Measurements from ENCODE around the gene TP53TG3D. TPM values are rescaled to one million over a fixed set of nuclear protein-coding genes. Genes with fewer than 3 reads are reported as not detected.
"Not testable (repeated sequence)": the region's sequence is repeated elsewhere in the genome, so short reads cannot be mapped to it uniquely, and the experiment has no call there.

The TP53TG3D gene, protein sequence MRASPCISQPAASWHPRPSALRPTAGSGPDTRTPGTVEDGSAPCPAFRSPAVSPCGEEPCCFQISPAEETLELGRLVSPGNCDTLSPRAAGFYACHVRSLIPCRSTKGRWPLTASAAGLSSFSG
- not detected for polyA plus RNA-seq (ENCODE audit: insufficient read length)

DNA sequence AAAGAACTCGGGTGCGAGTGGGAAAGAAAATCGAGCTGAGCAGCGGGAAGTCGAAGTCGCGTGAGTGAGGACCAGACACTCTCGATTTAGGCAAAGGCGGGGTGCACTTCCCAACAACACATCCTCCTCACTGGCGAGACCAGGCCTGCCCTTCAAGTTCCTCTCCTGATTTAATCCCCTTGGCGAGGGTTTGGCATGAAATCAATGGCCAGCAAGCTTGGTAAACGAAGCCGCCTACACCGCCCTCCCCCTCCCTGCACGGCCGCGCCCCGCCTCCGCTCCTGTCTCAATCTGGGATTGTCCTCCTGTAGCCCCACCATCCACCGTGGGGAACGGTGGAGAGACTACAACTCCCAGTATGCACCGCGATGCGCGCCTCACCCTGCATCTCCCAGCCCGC lies at the start of gene TP53TG3D:
Gene TP53TG3D, plus strand, starts transcription at position 301 of the 400 bp plus-strand sequence. Its CDS starts 68 bp downstream, at position 369.
- DNase-seq = not testable (repeated sequence)

DNA sequence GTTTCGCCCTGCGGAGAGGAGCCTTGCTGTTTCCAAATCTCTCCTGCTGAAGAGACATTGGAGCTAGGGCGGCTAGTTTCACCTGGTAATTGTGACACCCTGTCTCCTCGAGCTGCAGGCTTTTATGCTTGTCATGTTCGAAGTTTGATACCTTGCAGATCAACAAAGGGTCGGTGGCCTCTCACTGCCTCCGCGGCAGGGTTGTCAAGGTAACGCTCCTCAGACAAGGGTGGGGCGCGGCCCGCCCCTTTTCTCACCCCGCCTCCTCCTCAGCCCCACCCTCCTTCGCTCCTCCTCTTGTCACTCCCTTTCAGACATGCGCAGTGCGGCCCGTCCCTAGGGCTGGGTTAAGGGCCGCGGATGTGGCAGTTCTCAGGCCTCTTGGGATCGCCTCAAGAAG lies 421 bp downstream of the TP53TG3D start:
- not testable (repeated sequence) for DNase-seq

DNA sequence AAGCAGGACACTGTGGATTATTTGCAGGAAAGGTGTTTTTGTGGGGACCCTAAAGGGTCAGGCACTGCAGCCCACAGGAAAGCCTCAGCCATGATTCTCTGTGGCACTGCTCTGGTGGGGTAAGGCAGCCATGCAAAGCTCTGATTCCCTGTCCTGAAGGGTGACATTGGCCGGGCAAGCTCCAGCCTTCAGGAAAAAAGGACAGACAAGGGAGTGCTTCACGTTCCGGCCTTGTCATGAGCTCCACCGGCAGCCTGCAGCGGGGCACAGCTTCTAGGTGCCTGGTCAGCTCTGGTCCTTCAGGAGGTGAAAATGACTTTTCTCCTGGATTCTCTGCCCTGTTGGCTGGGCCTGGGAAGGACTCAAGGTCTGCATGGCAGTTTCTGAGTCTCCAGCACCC lies 8.4 kb downstream of the TP53TG3D start:
- DNase-seq = not testable (repeated sequence)

DNA sequence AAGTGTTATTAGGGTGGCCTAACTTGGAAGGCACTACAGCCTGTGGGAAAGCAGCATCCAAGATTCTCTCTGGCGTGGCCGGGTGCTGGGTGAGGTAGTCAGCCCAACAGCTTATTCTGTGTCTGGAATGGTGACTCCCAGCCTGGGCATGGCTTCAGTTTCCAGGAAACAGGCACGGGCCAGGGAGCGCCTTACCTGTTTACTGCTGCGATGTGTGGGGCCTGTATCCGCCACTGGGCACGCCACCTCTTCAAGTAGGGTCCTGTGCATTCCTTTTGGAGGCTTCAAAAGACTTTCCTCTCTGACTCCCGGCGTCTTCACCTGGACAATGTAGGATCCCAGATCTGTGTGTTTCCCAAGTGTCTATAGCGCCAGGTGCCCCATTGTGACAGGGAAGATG lies 10.5 kb downstream of the TP53TG3D start:
- not testable (repeated sequence) for DNase-seq

DNA sequence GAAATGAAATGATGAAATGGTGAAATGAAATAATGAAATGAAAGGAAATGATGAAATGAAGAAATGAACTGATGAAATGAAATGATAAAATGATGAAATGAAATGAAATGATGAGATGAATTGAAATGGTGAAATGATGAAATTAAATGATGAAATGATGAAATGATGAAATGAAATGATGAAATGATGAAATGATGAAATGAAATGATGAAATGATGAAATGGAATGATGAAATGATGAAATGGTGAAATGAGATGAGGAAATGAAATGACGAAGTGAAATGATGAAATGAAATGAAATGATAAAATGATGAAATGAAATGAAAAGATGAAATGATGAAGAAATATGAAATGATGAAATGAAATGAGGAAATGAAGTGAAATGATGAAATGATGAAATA lies 28.8 kb downstream of the TP53TG3D start:
- not testable (repeated sequence) for DNase-seq

DNA sequence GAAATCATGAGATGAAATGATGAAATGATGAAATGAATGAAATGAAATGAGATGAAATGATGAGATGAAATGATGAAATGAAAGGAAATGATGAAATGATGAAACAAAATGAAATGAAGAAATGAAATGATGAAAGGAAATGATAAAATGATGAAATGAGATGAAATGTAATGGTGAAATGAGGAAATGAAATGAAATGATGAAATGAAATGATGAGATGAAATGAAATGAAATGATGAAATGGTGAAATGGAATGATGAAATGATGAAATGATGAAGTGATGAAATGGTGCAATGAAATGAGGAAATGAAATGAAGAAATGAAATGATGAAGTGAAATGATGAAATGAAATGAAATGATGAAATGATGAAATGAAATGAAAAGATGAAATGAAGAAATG lies 29.9 kb downstream of the TP53TG3D start:
- not testable (repeated sequence) for DNase-seq

DNA sequence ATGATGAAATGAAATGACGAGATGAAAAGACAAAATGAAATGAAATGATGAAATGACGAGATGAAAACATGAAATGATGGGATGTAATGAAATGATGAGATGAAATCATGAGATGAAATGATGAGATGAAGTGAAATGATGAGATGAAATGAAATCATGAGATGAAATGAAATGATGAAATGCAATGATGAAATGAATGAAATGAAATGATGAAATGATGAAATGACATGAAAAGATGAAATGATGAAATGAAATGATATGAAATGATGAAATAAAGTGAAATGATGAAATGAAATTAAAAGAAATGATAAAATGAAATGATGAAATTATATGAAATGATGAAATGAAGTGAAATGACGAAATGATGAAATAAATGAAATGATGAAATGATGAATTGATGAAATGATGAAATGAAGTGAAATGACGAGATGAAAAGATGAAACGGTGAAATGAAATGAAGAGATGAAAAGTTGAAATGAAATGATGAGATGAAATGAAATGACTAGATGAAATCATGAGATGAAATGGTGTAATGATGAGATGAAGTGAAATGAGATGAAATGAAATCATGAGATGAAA lies 30.9 kb downstream of the TP53TG3D start:
- not testable (repeated sequence) for DNase-seq

DNA sequence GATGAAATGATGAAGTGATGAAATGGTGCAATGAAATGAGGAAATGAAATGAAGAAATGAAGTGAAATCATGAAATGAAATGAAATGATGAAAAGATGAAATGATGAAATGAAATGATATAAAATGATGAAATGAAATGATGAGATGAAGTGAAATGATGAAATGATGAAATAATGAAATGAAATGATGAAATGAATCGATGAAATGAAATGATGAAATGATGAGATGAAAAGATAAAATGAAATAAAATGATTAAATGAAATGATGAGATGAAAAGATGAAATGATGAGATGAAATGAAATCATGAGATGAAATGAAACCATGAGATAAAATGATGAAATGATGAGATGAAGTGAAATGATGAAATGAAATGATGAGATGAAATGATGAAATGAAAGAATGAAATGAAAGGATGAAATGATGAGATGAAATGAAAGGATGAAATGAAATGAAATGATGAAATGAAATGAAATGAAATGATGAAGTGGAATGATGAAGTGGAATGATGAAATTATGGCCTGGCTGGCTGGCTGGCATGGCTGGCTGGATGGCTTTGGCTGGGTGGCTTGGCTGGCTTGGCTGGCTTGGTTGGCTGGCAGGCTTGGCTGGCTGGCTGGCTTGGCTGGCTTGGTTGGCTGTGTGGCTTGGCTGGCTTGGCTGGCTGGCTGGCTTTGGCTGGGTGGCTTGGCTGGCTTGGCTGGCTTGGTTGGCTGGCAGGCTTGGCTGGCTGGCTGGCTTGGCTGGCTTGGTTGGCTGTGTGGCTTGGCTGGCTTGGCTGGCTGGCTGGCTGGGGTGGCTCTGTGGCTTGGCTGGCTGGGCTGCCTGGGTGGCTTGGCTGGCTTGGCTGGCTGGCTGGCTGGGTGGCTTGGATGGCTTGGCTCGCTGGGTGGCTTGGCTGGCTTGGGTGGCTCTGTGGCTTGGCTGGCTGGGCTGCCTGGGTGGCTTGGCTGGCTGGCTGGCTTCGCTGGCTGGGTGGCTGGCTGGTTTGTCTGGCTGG lies 32.0 kb downstream of the TP53TG3D start:
- not testable (repeated sequence) for DNase-seq

DNA sequence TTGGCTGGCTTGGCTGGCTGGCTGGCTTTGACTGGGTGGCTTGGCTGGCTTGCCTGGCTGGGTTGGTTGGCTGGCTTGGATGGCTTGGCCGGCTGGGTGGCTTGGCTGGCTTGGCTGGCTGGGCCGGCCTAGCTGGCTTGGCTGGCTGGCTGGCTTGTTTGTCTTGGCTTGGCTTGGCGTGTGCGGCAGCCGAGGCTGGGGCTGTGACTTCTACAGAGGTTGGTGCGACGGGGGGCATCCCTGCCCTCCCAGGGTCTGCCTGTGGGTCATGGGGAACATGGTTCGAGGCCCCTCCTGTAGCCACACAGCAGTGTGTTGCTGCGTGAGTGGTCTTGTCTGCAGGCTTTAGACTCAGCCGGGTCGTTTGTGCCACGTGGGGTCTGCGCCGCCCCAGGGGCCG lies 33.1 kb downstream of the TP53TG3D start:
- not testable (repeated sequence) for DNase-seq

DNA sequence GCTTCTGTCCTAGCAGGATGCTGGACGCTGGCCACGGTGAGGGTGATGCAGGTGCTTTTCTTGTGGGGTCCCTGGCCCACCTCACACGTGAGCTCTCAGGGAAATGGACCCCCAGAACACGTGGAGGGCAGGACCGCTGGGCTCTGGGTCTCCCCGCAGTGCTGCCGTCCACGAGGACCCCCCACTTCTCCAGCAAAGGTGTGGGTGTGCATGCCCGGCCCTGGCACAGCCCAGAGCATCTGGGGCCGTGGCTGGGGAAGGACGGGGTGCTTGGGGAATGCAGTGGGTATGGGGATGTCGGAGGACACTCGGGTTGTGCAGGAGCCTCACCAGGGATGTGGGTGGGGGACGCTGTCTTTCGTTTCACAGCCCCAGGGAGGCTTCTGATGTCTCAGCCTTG lies 34.7 kb downstream of the TP53TG3D start:
- DNase-seq = not testable (repeated sequence)

DNA sequence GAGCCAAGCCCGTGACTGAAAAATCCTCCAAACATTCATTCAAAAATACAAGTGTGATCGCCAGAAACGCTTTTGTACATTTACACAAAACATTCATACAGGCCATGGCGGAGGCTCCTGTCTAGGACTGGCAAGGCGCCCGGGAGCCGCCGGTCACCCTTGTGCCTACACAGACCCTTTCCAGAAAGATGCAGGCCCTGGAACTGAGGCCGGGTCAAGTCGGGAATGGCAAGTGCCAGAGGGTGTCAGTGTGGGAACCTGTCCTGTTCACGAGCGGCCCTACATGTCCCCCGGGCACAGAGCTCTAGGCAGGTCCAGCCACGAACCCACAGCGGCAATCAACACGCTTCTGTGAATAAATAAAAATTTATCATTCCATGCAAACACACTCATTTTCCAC lies 36.1 kb downstream of the TP53TG3D start:
- DNase-seq = not testable (repeated sequence)

DNA sequence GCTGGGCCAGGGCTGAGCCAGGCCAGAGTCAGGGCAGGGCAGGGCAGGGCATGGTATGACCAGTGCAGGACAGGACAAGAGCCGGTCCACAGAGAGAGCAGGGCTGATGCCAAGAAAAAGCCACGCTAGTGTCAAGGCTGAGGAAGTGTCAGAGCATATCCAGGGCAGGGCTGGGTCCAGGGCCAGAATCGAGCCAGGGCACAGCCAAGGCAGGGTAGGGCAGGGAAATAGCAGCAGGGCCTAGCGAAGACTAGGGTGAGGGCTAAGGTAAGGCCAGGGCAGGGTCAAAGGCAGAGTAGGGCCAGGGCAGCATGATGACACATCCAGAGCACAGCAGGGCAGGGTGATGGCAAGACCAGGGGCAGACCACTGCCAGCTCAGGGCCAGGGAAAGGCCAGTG lies 49.7 kb downstream of the TP53TG3D start:
- not testable (repeated sequence) for DNase-seq

Data from hindlimb muscle (tissue), 1 donor.